ENCODE data around the gene SCRT2. TPM values are rescaled to one million over a fixed set of nuclear protein-coding genes. Genes with fewer than 3 reads are reported as not detected.
"Not testable (repeated sequence)": the region's sequence is repeated elsewhere in the genome, so short reads cannot be mapped to it uniquely, and the experiment has no call there.

SCRT2 gene
- total and polyA plus RNA-seq, 7 donors = not detected

GRCh38 chr20:694496-694895 is 18.9 kb upstream of the SCRT2 start:
- Histone ChIP-seq H3K27ac (no peak overlapping the region), H3K36me3 (no peaks in the 10 kb centered on the region), H3K4me3 (no peak overlapping the region), H3K27me3 (peaks cover 0 to 30% (median 6%) of the 10 kb centered on the region in 3 donors), H3K9me3 (no peaks in the 10 kb centered on the region), H3K4me1 (no peaks in the 10 kb centered on the region)
- TF ChIP-seq POLR2AphosphoS5 (IDR thresholded peaks at IDR 0.05) = no peak
- no peak for TF ChIP-seq CTCF (IDR thresholded peaks at IDR 0.05)
- no peak for TF ChIP-seq POLR2A (IDR thresholded peaks at IDR 0.05)
- TF ChIP-seq EP300 (IDR thresholded peaks at IDR 0.05) = no peak
- intact Hi-C loops (cut with DNase I) = no loop called here
- peak; percentile 19 for DNase-seq
- WGBS, 2 donors = 67 to 77% methylated on average over 4 of the region's 4 CpGs

- 91 to 92% methylated on average over 10 of the region's 10 CpGs for WGBS, 2 donors
- H3K27me3 ChIP-seq = peaks cover 0 to 33% (median 13%) of the 10 kb centered on the region in 3 donors
- H3K36me3 ChIP-seq; H3K9me3 ChIP-seq; H3K4me3 ChIP-seq; intact Hi-C loops (cut with DNase I); H3K27ac ChIP-seq; H3K4me1 ChIP-seq: not testable (repeated sequence)
- DNase-seq = peak; percentile 48
These were observed 18.2 kb upstream of the SCRT2 start for GRCh38 chr20:693786-694185.

- Histone ChIP-seq H3K27ac (no peak overlapping the region), H3K4me3 (no peak overlapping the region), H3K27me3 (peaks cover 0 to 40% (median 15%) of the 10 kb centered on the region in 3 donors), H3K9me3 (no peaks in the 10 kb centered on the region), H3K36me3 (no peaks in the 10 kb centered on the region), H3K4me1 (no peaks in the 10 kb centered on the region)
- no peak for DNase-seq
- intact Hi-C loops (cut with DNase I) = no loop called here
- WGBS, 2 donors = 68 to 71% methylated on average over 1 of the region's 1 CpG
- TF ChIP-seq EP300 (IDR thresholded peaks at IDR 0.05) = no peak
- no peak for TF ChIP-seq CTCF (IDR thresholded peaks at IDR 0.05)
- TF ChIP-seq POLR2A (IDR thresholded peaks at IDR 0.05) = no peak
- TF ChIP-seq POLR2AphosphoS5 (IDR thresholded peaks at IDR 0.05) = no peak
These were observed 16.4 kb upstream of the SCRT2 start for GRCh38 chr20:692044-692443.

- H3K4me3 ChIP-seq = no peak overlapping the region
- no peaks in the 10 kb centered on the region for H3K9me3 ChIP-seq
- no peaks in the 10 kb centered on the region for H3K4me1 ChIP-seq
- H3K27me3 ChIP-seq = peaks cover 0 to 47% (median 20%) of the 10 kb centered on the region in 3 donors
- DNase-seq = no peak
- intact Hi-C loops (cut with DNase I) = no loop called here
- 29 to 61% methylated on average over 1 of the region's 1 CpG for WGBS, 2 donors
- TF ChIP-seq POLR2AphosphoS5 (IDR thresholded peaks at IDR 0.05) = no peak
- no peak for TF ChIP-seq CTCF (IDR thresholded peaks at IDR 0.05)
- TF ChIP-seq POLR2A (IDR thresholded peaks at IDR 0.05) = no peak
- no peak for TF ChIP-seq EP300 (IDR thresholded peaks at IDR 0.05)
- H3K27ac ChIP-seq = no peak overlapping the region
- H3K36me3 ChIP-seq = no peaks in the 10 kb centered on the region
These were observed 14.3 kb upstream of the SCRT2 start for GRCh38 chr20:689947-690346.

GRCh38 chr20:689348-689747 is 13.7 kb upstream of the SCRT2 start:
- 73 to 80% methylated on average over 6 of the region's 6 CpGs for WGBS, 2 donors
- DNase-seq = peak; percentile 50
- no peaks in the 10 kb centered on the region for H3K36me3 ChIP-seq

More at GRCh38 chr20:689348-689747, 13.7 kb upstream of the SCRT2 start:
- Histone ChIP-seq H3K4me1 (no peaks in the 10 kb centered on the region), H3K27ac (no peak overlapping the region), H3K4me3 (no peak overlapping the region), H3K27me3 (peaks cover 0 to 53% (median 26%) of the 10 kb centered on the region in 3 donors), H3K9me3 (no peaks in the 10 kb centered on the region)
- no peak for TF ChIP-seq CTCF (IDR thresholded peaks at IDR 0.05)
- TF ChIP-seq POLR2A (IDR thresholded peaks at IDR 0.05) = no peak
- no peak for TF ChIP-seq POLR2AphosphoS5 (IDR thresholded peaks at IDR 0.05)
- no peak for TF ChIP-seq EP300 (IDR thresholded peaks at IDR 0.05)
- intact Hi-C loops (cut with DNase I) = no loop called here

All from sigmoid colon (tissue), 7 donors.